DMS53 (cell line): ENCODE measurements around the gene SLC4A1.

Source experiments
- DNase-seq: peaks from one replicate; lab custom pipeline; 2025; lab: John Stamatoyannopoulos, UW

SLC4A1 gene

DNA sequence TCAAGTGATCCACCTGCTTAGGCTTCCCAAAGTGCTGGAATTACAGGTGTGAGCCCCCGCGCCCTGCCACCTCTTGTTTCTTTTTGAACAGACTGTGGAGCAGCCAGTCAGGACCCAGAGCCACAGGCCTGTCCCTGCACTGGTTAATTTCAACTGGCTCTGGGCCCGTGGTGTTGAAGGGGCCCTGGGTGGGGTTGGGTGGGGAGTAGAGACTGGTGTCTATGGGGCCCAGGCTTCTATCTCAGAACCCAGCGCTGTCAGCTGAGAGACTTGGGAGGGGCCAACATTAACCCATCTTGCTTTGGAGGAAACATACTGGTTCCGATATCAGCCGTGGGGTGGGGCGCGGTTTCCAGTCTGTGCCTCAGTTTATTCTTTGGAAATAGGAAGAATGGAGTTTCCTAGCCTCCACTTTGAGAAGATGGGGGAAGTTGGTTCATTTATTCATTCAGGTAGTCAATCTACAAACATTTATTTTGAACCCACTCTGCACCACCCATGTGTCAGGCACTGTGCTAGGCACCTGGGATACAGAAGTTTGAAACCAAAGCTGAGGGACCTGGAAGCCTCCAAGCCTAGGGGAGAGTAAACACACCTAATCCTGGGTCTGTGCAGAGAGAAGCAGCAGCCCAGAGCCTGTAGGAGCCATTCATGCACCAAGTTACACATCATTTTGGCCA lies 15.5 kb upstream of the SLC4A1 start:
- DNase-seq, result no peak

DNA sequence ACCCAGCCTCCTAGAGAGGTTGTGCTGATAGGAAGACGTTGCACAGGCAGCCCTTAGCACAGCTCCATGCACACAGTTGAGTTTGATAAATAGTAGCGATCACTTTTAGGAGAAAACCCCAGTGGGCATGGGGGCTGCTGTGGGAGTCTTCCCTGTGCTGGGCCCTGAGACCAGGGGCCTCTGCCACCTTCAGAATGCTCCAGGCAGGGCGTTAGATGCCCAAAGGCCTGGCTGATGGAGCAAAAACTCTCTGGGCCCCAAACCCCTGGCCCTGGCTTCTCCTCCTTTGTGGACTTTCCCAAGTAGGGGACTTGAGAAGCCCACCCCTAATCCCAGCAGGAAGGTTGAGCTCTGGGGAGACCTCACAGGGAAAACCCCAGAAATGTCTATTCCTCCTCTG lies 14.3 kb upstream of the SLC4A1 start:
- no peak for DNase-seq

DNA sequence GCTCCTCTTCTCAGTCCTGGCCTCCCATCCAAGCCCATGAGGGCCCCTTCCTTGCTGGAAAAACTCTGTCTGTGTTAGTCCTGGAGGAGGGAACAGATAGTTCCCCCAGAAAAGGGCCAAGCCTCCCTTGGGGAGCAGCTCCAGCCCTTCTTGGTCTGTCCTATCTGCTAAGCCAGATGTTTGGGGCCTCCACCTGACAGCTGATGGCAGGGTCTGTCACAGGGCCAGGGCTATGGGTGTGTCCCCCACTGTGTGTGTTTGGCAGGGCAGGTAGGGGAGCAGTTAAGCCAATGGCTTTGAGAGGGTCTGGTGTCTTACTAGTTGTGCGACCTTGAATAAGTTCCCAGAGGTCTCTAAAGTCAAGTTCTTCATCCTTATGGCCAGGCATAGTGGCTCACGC lies 13.6 kb upstream of the SLC4A1 start:
- no peak for DNase-seq

DNA sequence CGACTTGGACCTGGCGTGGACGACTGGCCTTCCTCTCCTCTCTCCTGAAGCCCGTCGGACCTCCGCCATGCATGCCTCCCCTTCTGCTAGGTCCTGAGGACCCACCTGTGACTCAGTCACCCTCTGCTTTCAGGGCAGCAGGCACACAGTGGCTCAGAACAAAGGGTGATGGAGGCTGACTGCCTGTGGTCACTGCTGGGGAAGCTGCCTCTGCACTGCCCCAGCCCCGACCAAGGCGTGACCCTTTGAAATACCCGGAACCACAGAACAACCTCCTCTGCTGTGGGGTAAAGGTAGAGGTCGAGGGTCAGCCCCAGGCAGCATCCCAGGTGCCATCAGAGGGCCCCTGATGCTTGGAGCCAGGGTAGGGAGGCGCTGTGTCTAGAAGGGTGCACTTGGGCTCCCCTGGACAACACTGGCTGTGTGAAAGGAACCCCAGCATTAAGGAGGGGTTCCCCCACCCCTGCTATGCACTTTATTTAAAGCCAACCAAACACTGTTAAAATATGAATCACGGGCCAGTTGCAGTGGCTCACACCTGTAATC lies 12.5 kb upstream of the SLC4A1 start:
- no peak for DNase-seq

DNA sequence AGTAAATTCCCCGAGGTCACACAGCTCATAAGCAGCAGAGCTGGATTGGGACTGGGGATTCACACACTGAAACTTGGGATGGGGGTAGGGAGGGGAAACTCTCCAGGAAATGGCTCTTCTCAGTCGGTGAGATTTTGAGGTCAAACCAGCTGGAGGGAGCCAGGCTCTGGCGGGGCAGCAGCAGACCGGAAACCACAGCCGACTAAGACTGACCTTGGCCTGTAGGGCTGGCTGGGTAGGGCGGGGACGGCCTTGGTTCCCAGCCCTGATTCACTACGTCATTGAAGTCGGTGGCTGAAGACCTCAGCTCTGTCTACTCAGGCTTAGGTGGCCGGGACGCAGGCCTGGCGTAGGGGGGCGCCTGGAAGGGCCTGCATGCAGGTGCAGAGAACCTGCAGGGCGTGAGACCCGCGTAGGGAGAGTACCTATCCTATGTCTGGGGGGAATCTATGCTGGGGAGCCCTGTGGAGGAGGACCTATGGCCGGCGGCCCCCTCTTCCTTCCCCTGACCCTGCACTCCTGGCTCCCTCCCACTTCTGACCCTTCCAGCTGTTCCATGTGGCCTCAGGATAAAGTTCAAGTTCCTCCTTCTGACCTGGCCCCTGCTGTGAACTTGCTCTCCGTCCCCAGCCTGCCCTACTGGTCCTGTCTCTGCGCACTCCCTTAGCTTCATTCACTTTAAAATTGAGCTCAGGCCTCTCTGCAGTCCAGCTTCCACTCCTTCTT lies 11.9 kb upstream of the SLC4A1 start:
- peak; percentile 56 for DNase-seq

DNA sequence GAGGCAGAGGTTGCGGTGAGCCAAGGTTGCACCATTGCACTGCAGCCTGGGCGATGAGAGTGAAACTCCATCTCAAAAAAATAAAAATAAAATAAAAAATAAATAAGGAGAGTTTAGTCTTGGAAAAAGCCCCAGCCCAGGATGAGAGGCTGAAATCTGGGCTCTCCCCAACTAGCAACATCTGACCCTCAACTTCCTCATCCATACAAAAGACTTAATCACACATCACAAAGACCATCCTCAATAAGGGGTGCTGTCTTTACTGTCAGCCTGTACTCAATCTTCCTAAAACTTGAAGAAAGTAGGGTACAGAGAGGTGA lies 11.4 kb upstream of the SLC4A1 start:
- DNase-seq, result no peak

DNA sequence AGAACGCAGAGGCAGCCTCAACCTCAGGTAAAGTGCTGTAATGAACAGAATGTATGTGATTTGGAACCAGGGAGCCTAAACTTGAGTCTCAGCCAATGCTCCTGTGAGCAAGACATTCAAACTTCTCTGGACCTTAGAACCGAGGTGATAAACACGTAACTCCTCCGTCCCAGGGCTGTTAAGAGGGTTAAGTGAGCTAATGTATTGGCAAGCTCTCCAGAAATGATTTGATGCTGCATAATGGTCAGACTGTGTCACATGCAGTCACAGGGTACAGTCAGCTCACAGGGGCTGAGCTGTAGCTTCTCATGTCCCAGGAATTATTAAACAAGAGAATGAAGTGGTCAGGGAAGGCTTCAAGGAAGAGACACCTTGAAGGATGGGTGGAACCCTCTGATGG lies 10.0 kb upstream of the SLC4A1 start:
- DNase-seq, result no peak

DNA sequence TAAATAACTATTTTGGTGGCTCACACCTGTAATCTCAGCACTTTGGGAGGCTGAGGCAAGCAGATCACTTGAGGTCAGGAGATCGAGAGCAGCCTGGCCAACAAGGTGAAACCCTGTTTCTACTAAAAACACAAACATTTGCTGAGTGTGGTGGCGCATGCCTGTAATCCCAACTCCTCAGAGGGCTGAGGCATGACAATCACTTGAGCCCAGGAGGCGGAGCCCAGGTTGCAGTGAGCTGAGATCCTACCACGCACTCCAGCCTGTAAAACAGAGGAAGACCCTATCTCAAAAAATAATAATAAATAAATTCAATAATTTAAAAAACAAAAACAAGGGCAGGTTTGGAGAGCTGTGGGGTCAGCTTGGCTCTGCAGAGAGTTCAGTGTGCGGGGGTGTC lies 5.7 kb upstream of the SLC4A1 start:
- DNase-seq, result no peak

DNA sequence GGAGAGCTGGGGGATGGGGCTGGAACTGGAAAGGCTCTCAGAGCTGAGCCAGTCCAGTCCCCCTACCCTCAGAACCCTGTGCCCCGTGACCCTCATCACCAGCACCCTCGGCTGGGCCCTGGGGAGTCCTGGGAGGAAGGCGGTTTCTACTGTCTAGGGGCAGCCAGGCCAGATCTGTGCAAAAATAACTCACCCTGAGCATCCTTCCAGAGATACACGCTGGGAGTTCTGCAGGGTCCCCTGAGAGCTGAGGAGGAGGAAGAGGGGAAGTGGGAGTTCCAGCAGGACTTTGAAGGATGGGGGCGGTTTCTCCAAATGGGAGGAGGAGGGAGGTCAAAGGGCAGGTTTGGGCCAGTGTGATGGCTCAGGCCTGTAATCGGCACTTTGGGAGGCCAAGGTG lies 5.0 kb upstream of the SLC4A1 start:
- no peak for DNase-seq

DNA sequence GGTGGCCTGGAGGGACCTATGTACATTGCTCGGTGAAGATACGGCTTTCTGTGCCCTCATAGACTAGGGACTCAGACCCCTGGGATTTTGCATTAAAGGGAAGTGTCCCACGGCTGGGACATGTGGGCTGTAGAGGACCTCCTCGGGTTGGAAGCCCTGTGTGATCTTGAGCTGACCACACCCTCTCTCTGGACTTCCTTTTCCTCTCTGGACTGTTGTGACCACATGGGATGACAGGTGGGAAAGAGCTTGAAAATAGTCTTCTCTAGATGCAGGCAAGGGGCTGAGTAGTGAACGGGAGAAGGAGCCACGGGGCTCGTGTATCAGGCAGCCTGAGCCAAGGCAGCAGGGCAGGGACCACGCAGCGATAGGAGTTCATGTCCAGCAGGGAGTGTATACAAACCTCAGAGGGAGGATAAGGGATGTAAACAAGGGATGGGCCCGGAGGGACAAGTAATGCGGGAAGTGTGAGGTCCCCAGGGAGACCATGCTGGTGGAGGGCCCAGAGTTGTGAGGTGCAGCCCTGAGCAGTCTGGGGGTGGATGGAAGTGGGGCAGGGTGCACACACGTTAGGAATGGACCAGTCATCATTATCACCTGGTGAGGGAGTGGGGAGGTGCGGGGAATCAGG lies 4.5 kb upstream of the SLC4A1 start:
- no peak for DNase-seq

DNA sequence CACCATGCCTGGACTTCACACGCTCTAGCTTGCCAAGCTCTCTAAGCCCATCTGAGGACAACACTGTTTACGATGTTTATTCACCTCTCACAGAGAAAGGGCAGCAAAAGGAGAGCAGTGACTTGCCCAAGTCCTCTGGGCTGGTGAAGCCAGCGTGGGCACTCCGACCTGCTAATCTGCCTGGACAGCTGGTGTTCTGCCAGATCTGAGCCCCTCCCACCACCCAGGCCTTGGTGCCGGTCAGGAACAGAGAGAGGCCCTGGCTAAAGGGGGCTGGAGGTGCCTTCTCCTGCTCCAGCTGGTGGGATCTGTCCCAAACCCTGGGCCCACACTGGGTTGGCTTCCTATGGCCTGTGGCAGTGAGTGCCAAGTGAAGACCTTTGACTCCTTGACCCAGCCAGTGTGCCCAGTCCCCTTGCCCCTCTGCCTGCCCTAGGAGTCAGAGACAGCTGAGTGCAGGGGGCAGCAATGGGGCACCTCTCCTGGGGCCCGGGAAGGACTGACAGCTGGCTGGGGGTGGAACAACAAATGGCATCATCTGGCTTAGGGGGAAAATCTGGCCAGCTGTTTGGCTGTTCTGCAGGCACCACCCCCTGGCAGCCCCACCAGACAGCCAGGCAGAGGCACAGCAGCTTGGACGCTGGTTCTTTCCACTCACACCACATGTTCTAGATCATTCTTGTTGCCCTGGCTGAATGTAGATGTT lies 1.8 kb upstream of the SLC4A1 start:
- no peak for DNase-seq

DNA sequence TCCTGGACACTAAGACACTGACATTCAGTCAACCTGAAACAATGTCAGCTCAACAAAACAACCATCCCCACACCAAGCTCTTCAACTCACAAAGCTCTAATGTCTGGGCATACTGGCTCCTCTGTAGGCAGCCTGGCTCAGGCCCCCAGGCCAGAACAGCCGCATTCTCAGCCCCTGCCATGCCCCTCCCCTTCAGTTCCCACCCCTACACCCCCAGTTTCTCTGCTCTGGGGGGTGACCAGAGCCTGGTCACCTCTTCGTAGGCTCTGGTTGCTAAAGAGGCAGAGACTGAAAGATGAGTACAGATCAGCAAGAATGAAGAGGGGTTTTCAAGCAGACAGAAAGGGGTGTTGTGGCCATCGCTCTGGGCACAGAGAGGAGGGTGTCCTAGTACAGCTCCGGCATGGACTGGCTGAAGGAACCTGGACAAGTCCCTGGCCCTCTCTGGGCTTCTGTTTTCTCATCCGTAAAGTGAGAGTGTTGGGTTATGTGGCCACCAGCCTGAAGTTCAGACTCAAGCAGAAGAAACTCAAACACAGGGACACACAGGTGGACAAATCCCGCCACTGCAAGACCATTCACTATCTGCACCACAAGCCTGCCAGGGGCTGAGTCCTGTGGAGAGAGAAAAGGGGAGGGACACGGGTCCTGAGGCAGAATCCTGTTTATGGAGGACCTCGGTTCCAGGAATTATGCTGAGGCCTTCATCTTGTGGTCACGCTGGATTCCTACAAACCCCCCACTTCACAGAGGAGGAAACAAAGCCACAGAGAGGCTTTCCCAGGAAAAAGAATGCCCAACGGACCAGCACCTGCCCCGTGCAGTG lies 987 bp upstream of the SLC4A1 start:
- DNase-seq, result no peak

DNA sequence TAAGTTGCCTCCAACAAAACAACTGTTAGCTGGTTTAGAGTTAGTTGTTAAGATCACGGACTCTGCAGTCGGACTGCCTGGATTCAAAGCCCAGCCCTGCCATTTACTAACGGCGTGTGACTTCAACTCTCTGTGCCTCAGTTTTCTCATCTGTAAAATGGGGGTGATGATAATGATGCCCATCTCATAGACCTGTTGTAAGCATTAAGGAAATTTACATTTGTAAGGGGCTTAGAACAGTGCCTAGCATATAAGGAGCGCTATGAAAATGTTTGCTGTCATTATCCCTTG lies 825 bp downstream of the SLC4A1 start:
- no peak for DNase-seq

DNA sequence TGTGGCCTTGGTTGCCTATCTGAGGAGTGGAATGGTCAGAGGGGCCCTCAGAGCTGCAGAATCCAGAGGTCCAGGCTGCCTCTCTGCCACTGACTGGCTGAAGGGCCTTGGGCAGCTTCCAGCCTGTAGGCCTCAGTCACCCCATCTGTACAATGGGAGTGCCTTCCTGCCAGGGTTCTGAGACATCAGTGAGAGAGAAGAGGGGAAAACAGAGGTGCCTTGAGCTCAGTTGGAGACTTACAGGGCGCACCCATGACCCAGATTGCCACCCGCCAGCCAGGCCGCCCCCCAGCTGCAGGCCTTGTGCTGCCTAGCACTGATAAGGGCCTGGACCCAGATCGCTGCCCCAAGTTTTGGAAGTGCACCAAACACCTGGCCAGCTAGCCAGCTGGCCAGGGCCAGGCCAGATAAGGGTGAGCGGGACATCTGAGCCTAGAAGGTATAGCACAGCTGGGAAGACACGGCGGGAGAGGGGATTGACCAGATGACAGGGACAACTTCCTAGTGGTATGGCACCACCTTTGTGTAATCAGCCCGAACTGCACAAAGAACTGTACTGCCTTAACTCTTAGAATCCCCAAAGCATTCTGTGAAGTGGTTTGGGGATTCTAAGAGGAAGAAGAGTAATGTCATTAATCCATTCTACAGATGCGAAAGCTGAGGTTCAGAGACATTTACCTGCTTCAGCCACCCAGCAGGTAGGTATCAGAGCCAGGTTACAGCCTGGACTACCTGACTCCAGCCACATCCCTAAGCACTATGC lies 1.4 kb downstream of the SLC4A1 start:
- no peak for DNase-seq

DNA sequence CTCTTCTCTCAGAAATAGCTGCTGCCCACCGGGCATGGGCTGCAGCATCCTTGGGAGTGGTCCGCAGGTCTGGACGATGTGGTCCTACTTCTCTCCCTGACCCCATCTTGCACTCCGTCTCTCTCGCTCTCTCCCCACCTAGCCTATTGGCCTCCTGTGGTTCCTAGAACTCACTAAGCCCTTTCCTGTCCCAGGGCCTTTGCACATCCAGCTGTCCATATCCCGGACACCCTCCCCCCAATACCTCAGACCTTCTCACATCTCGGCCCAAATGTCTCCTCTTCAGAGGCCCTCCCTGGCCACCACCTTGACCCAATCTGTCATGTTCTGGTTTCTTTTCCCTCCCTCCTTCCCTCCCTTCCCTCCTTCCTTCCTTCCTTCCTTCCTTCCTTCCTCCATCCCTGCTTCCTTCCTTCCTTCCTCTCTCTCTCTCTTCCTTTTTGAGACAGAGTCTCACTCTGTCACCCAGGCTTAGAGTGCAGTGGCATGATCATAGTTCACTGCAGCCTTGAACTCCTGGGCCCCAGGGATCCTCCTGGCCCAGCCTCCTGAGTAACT lies 4.5 kb downstream of the SLC4A1 start:
- DNase-seq, result no peak

DNA sequence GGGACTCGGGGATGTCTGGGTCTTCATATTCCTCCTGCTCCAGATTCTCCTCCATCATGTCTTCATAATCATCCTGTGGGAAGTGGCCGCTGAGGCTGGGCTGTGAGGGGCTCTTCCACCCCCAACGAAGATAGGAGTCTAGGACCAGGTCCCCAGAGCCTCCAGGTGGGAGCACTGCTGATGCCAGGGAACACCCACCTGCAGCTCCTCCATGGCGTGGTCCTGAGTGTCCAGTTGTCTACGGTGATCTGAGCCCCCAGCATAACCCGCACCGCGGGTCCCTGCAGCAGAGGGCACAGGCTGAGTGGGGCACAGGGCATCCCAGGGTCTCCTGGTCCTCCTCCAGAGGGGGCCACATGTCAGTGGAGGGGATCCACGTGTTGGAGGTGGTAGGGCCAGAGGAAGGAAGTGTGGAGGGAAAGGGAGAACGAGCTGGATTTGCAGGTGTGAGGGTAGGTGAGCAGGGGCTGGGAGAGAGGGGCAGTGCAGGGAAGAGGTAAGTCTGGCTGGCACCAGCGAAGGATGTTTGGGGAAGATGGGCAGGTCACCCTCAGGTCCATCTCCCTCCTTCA lies 5.2 kb downstream of the SLC4A1 start:
- DNase-seq, result no peak

DNA sequence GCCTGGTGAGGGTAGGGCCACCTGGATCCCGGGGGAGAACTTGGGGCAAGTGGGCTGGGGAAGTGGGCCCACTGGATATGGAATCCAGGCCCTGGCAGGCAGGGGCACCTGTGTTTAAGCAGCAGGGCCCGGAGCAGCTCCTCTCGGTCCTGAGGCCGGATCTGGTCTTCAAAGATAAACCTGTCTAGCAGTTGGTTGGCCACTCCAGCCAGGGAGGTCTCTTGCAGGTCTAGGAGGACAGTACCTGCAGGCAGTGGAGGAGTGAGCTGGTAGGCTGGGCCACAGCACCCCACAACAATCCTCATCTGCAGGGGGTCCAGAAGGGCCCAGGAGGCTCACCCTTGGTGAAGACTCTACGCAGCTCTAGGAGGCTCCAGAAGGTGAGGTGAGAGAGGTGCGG lies 7.6 kb downstream of the SLC4A1 start:
- DNase-seq, result no peak

DNA sequence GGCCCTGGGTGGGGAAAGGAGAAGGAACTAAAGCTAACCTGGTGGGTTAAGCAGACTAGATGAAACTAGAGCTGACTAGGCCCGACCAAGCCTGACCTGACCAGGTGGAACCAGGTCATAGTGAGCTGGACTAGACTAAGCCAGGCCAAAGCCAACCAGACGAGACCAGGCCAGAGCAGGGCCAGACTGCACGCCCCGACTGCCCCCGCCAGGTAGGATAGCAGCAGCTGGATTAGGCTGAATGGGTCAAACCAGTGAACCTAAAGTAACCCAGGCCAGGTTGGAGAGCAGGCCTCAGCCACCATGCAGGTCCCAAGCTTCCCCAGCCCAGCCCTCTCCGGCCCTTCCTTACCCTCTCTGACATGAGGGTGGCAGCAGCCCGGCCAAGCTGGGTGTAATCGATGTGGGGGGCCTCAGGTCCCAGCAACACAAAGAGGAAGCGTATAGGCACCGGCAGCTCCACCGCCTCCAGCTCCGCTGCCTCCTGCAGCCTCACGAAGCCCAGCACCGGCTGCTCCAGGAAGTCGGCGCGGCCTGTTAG lies 9.1 kb downstream of the SLC4A1 start:
- no peak for DNase-seq

DNA sequence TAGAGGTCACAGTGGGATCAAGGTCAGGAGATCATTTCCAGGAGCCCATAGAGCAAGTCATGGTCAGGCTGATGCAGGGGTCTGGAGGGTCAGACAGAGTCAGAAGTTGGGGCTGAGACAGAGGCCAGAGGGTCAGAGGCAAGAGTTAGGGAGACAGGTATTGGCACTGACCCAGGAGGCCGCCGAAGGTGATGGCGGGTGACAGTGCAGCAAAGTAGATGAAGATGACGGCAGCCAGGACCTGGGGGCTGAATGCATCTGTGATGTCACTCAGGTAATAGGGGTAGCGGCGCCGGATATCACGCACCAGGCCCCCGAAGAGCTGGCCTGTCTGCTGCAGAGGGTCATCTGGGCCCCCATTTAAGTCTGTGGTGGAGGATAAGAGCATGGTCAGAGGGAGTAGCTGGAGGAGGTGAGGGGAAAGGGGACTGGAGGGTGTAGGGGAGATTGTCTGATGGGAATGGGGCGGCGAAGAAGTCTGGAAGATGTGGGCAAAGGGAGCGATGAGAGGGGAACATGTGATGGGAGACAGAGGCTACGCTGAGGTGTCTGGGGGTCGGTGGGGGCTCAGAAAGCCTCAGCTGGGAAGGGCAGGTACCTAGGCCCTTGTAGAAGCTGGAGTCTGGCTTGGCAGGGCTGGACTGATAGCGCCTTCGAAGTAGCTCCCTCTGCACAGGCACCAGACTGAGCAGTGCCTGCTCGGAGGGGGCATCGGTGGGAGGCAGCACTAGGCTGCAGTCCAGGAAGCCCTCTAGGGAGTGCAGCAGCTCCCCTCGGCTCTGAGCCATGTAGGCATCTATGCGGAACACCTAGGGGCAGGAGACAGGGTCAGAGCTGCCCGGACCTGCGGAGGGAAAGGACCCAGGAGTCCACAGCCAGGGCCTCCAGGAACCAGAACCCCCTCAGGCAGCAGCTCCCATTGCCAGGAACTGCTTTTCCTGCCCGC lies 9.8 kb downstream of the SLC4A1 start:
- DNase-seq, result no peak
